HEK293 (cell line): ENCODE results near the gene DACT1.

Source experiments
- CTCF ChIA-PET: fragments of 350-600 bp; formaldehyde crosslinking; extraction: SDS; loops from one replicate; lab custom pipeline; 2021; ENCODE audit warnings: antibody characterized with exemption; lab: Yijun Ruan, JAX
- POLR2A ChIA-PET: fragments of 300-600 bp; formaldehyde crosslinking; extraction: SDS; loops from one replicate; lab custom pipeline; 2020; ENCODE audit warnings: antibody characterized with exemption, inconsistent platforms; lab: Yijun Ruan, JAX
- H3K27ac ChIP-seq: fragments of 200-500 bp; sonication (Bioruptor generic); 2 replicates; pipeline ENCODE4 v1.5.1; 2014; ENCODE audit warnings: low read depth, low read length, control low read depth, inconsistent platforms; ENCODE audit errors: extremely low read depth
- H3K36me3 ChIP-seq, 2 experiments: fragments of 200-500 bp in 1 of 2; sonication (Bioruptor generic) in 1 of 2; 1 replicate in 1 of 2; 2 replicates in 1 of 2; pipeline ENCODE4 v1.5.1; 2014 to 2017; ENCODE audit warnings: inconsistent platforms in 2 of 2, low read length in 2 of 2; ENCODE audit not compliant: control insufficient read depth in 2 of 2, insufficient read depth in 1 of 2
- H3K4me1 ChIP-seq: fragments of 200-500 bp; sonication (Bioruptor generic); 2 replicates; pipeline ENCODE4 v1.5.1; 2014; ENCODE audit warnings: mild to moderate bottlenecking, low read length, inconsistent platforms; ENCODE audit not compliant: control insufficient read depth, insufficient read depth
- H3K4me3 ChIP-seq: 2 replicates; pipeline ENCODE4 v1.5.1; 2011; ENCODE audit warnings: low read depth, mild to moderate bottlenecking, control low read depth, low read length, moderate library complexity
- H3K9me3 ChIP-seq: fragments of 200-500 bp; sonication (Bioruptor generic); 2 replicates; pipeline ENCODE4 v1.5.1; 2014; ENCODE audit warnings: low read depth, low read length, inconsistent platforms; ENCODE audit not compliant: control insufficient read depth, insufficient read depth
- BCL11A ChIP-seq: fragments of 450-650 bp; formaldehyde crosslinking; IDR thresholded peaks from 2 replicates; pipeline ENCODE4 v1.5.1; 2016; ENCODE audit warnings: low read depth, missing biosample characterization, missing genetic modification characterization
- MYNN ChIP-seq: fragments of 450-650 bp; formaldehyde crosslinking; IDR thresholded peaks from 2 replicates; pipeline ENCODE4 v1.5.1; 2016; ENCODE audit warnings: missing biosample characterization, missing genetic modification characterization, borderline replicate concordance
- OVOL3 ChIP-seq: fragments of 450-650 bp; formaldehyde crosslinking; IDR thresholded peaks from 2 replicates; pipeline ENCODE4 v1.5.1; 2016; ENCODE audit warnings: missing biosample characterization, missing genetic modification characterization
- PATZ1 ChIP-seq: fragments of 450-650 bp; formaldehyde crosslinking; IDR thresholded peaks from 2 replicates; pipeline ENCODE4 v1.5.1; 2016; ENCODE audit warnings: missing biosample characterization, missing genetic modification characterization
- SCRT1 ChIP-seq: fragments of 450-650 bp; formaldehyde crosslinking; IDR thresholded peaks from 2 replicates; pipeline ENCODE4 v1.5.1; 2016; ENCODE audit warnings: missing biosample characterization, missing genetic modification characterization, borderline replicate concordance
- SCRT2 ChIP-seq: fragments of 450-650 bp; formaldehyde crosslinking; IDR thresholded peaks from 2 replicates; pipeline ENCODE4 v1.5.1; 2016; ENCODE audit warnings: missing biosample characterization, missing genetic modification characterization
- SP3 ChIP-seq: fragments of 450-650 bp; formaldehyde crosslinking; IDR thresholded peaks from 2 replicates; pipeline ENCODE4 v1.5.1; 2016; ENCODE audit warnings: missing biosample characterization, missing genetic modification characterization
- SP7 ChIP-seq: fragments of 450-650 bp; formaldehyde crosslinking; IDR thresholded peaks from 2 replicates; pipeline ENCODE4 v1.5.1; 2016; ENCODE audit warnings: missing biosample characterization, missing genetic modification characterization
- ZBTB17 ChIP-seq: fragments of 450-650 bp; formaldehyde crosslinking; IDR thresholded peaks from 2 replicates; pipeline ENCODE4 v1.5.1; 2016; ENCODE audit warnings: missing biosample characterization, missing genetic modification characterization
- ZEB2 ChIP-seq: fragments of 450-650 bp; formaldehyde crosslinking; IDR thresholded peaks from 2 replicates; pipeline ENCODE4 v1.5.1; 2016; ENCODE audit warnings: missing biosample characterization, missing genetic modification characterization
- ZFHX2 ChIP-seq: fragments of 450-650 bp; formaldehyde crosslinking; conservative IDR thresholded peaks from 2 replicates; pipeline ENCODE4 v1.5.1; 2016; ENCODE audit warnings: missing biosample characterization, missing genetic modification characterization
- ZNF202 ChIP-seq: fragments of 450-650 bp; formaldehyde crosslinking; IDR thresholded peaks from 2 replicates; pipeline ENCODE4 v1.5.1; 2016; ENCODE audit warnings: missing biosample characterization, missing genetic modification characterization, borderline replicate concordance
- ZNF341 ChIP-seq: fragments of 450-650 bp; formaldehyde crosslinking; IDR thresholded peaks from 2 replicates; pipeline ENCODE4; 2016; ENCODE audit warnings: low read depth, missing biosample characterization, missing genetic modification characterization
- ZNF514 ChIP-seq: fragments of 450-650 bp; formaldehyde crosslinking; IDR thresholded peaks from 2 replicates; pipeline ENCODE4 v1.5.1; 2016; ENCODE audit warnings: missing biosample characterization, missing genetic modification characterization
- ZNF629 ChIP-seq: fragments of 450-650 bp; formaldehyde crosslinking; IDR thresholded peaks from 2 replicates; pipeline ENCODE4 v1.5.1; 2017; ENCODE audit warnings: missing biosample characterization, missing genetic modification characterization
- ZNF658 ChIP-seq: fragments of 450-650 bp; formaldehyde crosslinking; IDR thresholded peaks from 2 replicates; pipeline ENCODE4; 2016; ENCODE audit warnings: missing biosample characterization, missing genetic modification characterization
- TF ChIP-seq, protein P1 (sequence below): fragments of 450-650 bp; formaldehyde crosslinking; IDR thresholded peaks from 2 replicates; pipeline ENCODE4 v1.5.1; 2016; ENCODE audit warnings: missing biosample characterization, missing genetic modification characterization
- TF ChIP-seq, protein P2 (sequence below): fragments of 450-650 bp; formaldehyde crosslinking; IDR thresholded peaks from 2 replicates; pipeline ENCODE4 v1.5.1; 2016; ENCODE audit warnings: missing biosample characterization, missing genetic modification characterization

The DACT1 gene

GRCh38 chr14:58635091-58635830 lies 2.5 kb upstream of the DACT1 start (continued):
- TF ChIP-seq MYNN (tag by site-specific recombination), result no peak

GRCh38 chr14:58636129-58636528 lies 1.6 kb upstream of the DACT1 start:
- POLR2A ChIA-PET, result no interaction called here
- no peak for TF ChIP-seq SCRT2 (tag by site-specific recombination)
- TF ChIP-seq SCRT1 (tag by site-specific recombination), result no peak
- TF ChIP-seq, protein P1, sequence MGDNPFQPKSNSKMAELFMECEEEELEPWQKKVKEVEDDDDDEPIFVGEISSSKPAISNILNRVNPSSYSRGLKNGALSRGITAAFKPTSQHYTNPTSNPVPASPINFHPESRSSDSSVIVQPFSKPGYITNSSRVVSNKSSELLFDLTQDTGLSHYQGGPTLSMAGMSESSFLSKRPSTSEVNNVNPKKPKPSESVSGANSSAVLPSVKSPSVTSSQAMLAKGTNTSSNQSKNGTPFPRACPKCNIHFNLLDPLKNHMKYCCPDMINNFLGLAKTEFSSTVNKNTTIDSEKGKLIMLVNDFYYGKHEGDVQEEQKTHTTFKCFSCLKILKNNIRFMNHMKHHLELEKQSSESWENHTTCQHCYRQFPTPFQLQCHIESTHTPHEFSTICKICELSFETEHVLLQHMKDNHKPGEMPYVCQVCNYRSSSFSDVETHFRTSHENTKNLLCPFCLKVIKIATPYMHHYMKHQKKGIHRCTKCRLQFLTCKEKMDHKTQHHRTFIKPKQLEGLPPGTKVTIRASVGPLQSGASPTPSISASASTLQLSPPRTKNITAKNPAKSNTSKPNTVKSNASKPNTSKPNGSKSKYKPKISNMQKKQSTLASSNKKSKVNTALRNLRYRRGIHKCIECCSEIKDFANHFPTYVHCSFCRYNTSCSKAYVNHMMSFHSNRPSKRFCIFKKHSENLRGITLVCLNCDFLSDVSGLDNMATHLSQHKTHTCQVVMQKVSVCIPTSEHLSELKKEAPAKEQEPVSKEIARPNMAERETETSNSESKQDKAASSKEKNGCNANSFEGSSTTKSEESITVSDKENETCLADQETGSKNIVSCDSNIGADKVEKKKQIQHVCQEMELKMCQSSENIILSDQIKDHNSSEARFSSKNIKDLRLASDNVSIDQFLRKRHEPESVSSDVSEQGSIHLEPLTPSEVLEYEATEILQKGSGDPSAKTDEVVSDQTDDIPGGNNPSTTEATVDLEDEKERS (tag by site-specific recombination), result no peak
- no peak for TF ChIP-seq ZNF341 (tag by site-specific recombination)
- no peak for TF ChIP-seq OVOL3 (tag by site-specific recombination)
- TF ChIP-seq ZNF514 (tag by site-specific recombination), result no peak
- TF ChIP-seq, protein P2, sequence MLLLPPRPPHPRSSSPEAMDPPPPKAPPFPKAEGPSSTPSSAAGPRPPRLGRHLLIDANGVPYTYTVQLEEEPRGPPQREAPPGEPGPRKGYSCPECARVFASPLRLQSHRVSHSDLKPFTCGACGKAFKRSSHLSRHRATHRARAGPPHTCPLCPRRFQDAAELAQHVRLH (tag by site-specific recombination), result no peak
- TF ChIP-seq ZNF658 (tag by site-specific recombination), result no peak
- TF ChIP-seq ZEB2, result no peak
- TF ChIP-seq, all 188 proteins: peak for 0
- no peak overlapping the region for H3K4me3 ChIP-seq
- no peaks in the 10 kb centered on the region for H3K9me3 ChIP-seq
- CTCF ChIA-PET, result interaction anchor here (0.6 to 2.5 kb wide), 6 partner anchors 78 to 488 kb away, joined by 3 to 11 read pairs (median 4); no protein-coding TSS in a partner anchor
- H3K27ac ChIP-seq, result no peak overlapping the region; the same call in 1 of the 2 replicates
- H3K4me1 ChIP-seq, result peaks cover 24% of the 10 kb centered on the region
- peaks cover under 1 to 3% of the 10 kb centered on the region in 2 experiments for H3K36me3 ChIP-seq

GRCh38 chr14:58637040-58637390 lies 747 bp upstream of the DACT1 start:
- peak overlapping the region; percentile 100 for H3K27ac ChIP-seq

DNA sequence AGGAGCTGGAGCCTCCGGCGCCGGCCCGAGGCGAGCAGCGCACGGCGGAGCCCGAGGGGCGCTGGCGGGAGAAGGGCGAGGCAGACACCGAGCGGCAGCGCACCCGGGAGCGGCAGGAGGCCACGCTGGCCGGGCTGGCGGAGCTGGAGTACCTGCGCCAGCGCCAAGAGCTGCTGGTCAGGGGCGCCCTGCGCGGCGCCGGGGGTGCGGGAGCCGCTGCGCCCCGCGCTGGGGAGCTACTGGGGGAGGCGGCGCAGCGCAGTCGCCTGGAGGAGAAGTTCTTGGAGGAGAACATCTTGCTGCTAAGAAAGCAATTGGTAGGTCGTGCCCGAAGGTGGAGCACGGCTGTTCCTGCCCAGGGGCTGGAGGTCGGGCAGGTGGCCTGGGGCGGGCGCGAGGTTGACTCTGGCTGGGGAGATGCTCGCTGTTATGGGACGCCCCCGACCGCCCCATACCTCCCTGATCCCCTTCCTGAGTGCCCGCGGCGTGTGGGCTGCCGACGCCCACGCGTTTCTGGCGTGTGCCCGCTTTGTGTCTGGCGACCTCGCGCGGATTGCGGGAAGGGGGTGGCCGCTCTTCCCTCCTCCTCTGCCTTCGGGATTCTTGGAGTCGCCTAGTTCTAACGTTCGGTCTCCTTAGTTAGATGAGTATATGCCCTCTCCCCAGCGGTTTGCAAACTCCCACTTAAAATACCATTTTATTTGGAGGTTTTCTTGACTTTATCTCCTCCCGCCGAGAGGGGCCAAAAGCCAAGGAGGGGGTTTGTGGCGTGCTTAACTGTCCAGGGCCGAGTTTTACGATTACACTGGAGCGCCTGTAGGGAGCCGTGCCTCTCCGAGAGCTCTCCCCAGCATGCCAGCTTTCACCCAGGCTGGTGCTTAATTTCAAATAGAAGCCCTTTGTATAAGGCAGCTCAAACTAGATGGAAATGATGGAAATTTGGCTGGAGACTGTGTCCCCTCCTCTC lies 752 bp downstream of the DACT1 start:
- peak overlapping the region; percentile 100 for H3K27ac ChIP-seq
- H3K4me3 ChIP-seq, result peak overlapping the region; percentile 71
- peaks cover 14 to 24% of the 10 kb centered on the region in 2 experiments for H3K36me3 ChIP-seq
- POLR2A ChIA-PET, result interaction anchor here (1.1 to 1.8 kb wide), 2 partner anchors 25 to 135 kb away, joined by 3 to 5 read pairs; no protein-coding TSS in a partner anchor
- CTCF ChIA-PET, result interaction anchor here (0.7 to 2.9 kb wide), 31 partner anchors 17 to 487 kb away, joined by 3 to 31 read pairs (median 3); no protein-coding TSS in a partner anchor
- no peaks in the 10 kb centered on the region for H3K9me3 ChIP-seq
- peaks cover 24% of the 10 kb centered on the region for H3K4me1 ChIP-seq
- TF ChIP-seq PATZ1, result peak; percentile 65
- peak; percentile 71 for TF ChIP-seq SP3
- TF ChIP-seq SP7 (tag by site-specific recombination), result peak; percentile 30; the same call in 1 of the 2 replicates
- 0 out of 2 replicates have a peak, but pooled peaks have one; percentile 21 for TF ChIP-seq ZBTB17
- TF ChIP-seq ZNF341 (tag by site-specific recombination), result peak; percentile 96
- TF ChIP-seq BCL11A (tag by site-specific recombination), result no peak
- TF ChIP-seq ZNF202 (tag by site-specific recombination), result no peak
- TF ChIP-seq ZFHX2 (tag by site-specific recombination), result peak; percentile 95

More at GRCh38 chr14:58637040-58637390, 747 bp upstream of the DACT1 start:
- Histone ChIP-seq H3K9me3 (no peaks in the 10 kb centered on the region), H3K36me3 (peaks cover 8 to 10% of the 10 kb centered on the region in 2 experiments), H3K4me3 (peak overlapping the region; percentile 71), H3K4me1 (peaks cover 24% of the 10 kb centered on the region)
- ChIA-PET POLR2A (interaction anchor here (0.6 to 1.1 kb wide), 2 partner anchors 136 to 933 kb away, joined by 3 read pairs; no protein-coding TSS in a partner anchor), CTCF (interaction anchor here (0.7 to 1.9 kb wide), 5 partner anchors 136 to 487 kb away, joined by 3 to 6 read pairs (median 3); no protein-coding TSS in a partner anchor)
- 0 out of 2 replicates have a peak, but pooled peaks have one; percentile 58 for TF ChIP-seq MYNN (tag by site-specific recombination)
- TF ChIP-seq ZNF629 (tag by site-specific recombination), result no peak
